Esophagus squamous epithelium (tissue), 4 donors: ENCODE measurements around the gene TSPAN4.
A peak's percentile ranks its signal among the peaks of the same experiment; 100 is the strongest.

Experiments
- CTCF ChIP-seq, 6 experiments: fragments of 450-650 bp in 4 of 6; fragments of 200-600 bp in 2 of 6; sonication (generic) in 2 of 6; IDR thresholded peaks; one replicate each; pipeline ENCODE4 v1.5.1; 2016 to 2019; ENCODE audit warnings: antibody characterized with exemption in 6 of 6, mild to moderate bottlenecking in 4 of 6, moderate library complexity in 4 of 6
- POLR2A ChIP-seq, 4 donors: fragments of 450-650 bp; IDR thresholded peaks; one replicate each; pipeline ENCODE4 v1.6.1; 2017; ENCODE audit warnings: antibody characterized with exemption in 4 of 4, mild to moderate bottlenecking in 4 of 4, moderate library complexity in 3 of 4

GRCh38 chr11:827146-827896 is 15.3 kb upstream of the TSPAN4 start:
- TF ChIP-seq CTCF (IDR thresholded peaks at IDR 0.05), result no peak
- peak in 1 of 4 donors; percentile 4 for TF ChIP-seq POLR2A (IDR thresholded peaks at IDR 0.05)
